Liver (tissue), 9 donors: Measurements from ENCODE around the gene CACNB1. TPM values are rescaled to one million over a fixed set of nuclear protein-coding genes. Genes with fewer than 3 reads are reported as not detected.
"Not testable (repeated sequence)": the region's sequence is repeated elsewhere in the genome, so short reads cannot be mapped to it uniquely, and the experiment has no call there.

Source experiments
- DNase-seq: peaks from one replicate; pipeline ENCODE4 v3.0.0-alpha.2; 2017; ENCODE audit warnings: low spot score
- H3K27ac ChIP-seq, 2 donors: one replicate each; pipeline ENCODE4 v1.7.0; 2013; ENCODE audit warnings: inconsistent platforms in 2 of 2, low read length in 2 of 2, control low read depth in 1 of 2, low read depth in 1 of 2, mild to moderate bottlenecking in 1 of 2
- H3K27me3 ChIP-seq, 4 donors: one replicate each; pipeline versions ENCODE4 v1.6.1 to v1.7.0; 2013; ENCODE audit warnings: low read length in 3 of 4, inconsistent platforms in 1 of 4, mild to moderate bottlenecking in 1 of 4, moderate library complexity in 1 of 4; ENCODE audit not compliant: control insufficient read depth in 4 of 4, insufficient read depth in 4 of 4
- H3K36me3 ChIP-seq, 4 donors: one replicate each; pipeline versions ENCODE4 v1.6.1 to v1.7.0; 2013; ENCODE audit warnings: low read length in 3 of 4, mild to moderate bottlenecking in 3 of 4, low read depth in 1 of 4, moderate library complexity in 1 of 4; ENCODE audit not compliant: control insufficient read depth in 4 of 4, insufficient read depth in 3 of 4
- H3K4me1 ChIP-seq, 4 donors: one replicate each; pipeline versions ENCODE4 v1.6.1 to v1.7.0; 2013; ENCODE audit warnings: low read length in 3 of 4, mild to moderate bottlenecking in 3 of 4, moderate library complexity in 1 of 4; ENCODE audit not compliant: control insufficient read depth in 4 of 4, insufficient read depth in 4 of 4
- H3K4me3 ChIP-seq, 3 donors: one replicate each; pipeline versions ENCODE4 v1.6.1 to v1.7.0; 2013; ENCODE audit warnings: low read length in 3 of 3, control low read depth in 1 of 3, low read depth in 1 of 3, mild to moderate bottlenecking in 1 of 3
- H3K9ac ChIP-seq, 2 donors: one replicate each; pipeline ENCODE4 v1.7.0; 2013; ENCODE audit warnings: low read length in 2 of 2, mild to moderate bottlenecking in 2 of 2, moderate library complexity in 2 of 2, control low read depth in 1 of 2, low read depth in 1 of 2
- H3K9me3 ChIP-seq, 4 donors: one replicate each; pipeline versions ENCODE4 v1.6.1 to v1.7.0; 2013; ENCODE audit warnings: low read length in 3 of 4; ENCODE audit not compliant: control insufficient read depth in 4 of 4
- ATF3 ChIP-seq: IDR thresholded peaks from 2 replicates; pipeline ENCODE4 v1.6.1; 2016; ENCODE audit warnings: antibody characterized with exemption
- CTCF ChIP-seq: fragments of 150-350 bp; IDR thresholded peaks from 2 replicates; pipeline ENCODE4 v1.5.1; 2017; ENCODE audit warnings: improper control_type of control experiment, low read depth, low read length; ENCODE audit not compliant: missing input control
- EGR1 ChIP-seq, 2 donors: IDR thresholded peaks; 2 replicates each; pipeline ENCODE4 v1.6.1; 2016 to 2018; ENCODE audit warnings: antibody characterized with exemption in 2 of 2, low read depth in 2 of 2
- FOXA1 ChIP-seq: IDR thresholded peaks from 2 replicates; pipeline ENCODE4 v1.6.1; 2016; ENCODE audit warnings: antibody characterized with exemption
- FOXA2 ChIP-seq: IDR thresholded peaks from 2 replicates; pipeline ENCODE4 v1.6.1; 2016; ENCODE audit warnings: antibody characterized with exemption
- GABPA ChIP-seq, 2 donors: IDR thresholded peaks in 1 of 2; conservative IDR thresholded peaks in 1 of 2; 2 replicates each; pipeline ENCODE4 v1.6.1; 2016; ENCODE audit warnings: antibody characterized with exemption in 2 of 2, mild to moderate bottlenecking in 1 of 2, moderate library complexity in 1 of 2
- HNF4A ChIP-seq, 2 donors: conservative IDR thresholded peaks; 2 replicates each; pipeline ENCODE4 v1.6.1; 2016; ENCODE audit warnings: antibody characterized with exemption in 2 of 2, mild to moderate bottlenecking in 2 of 2
- HNF4G ChIP-seq: IDR thresholded peaks from 2 replicates; pipeline ENCODE4 v1.6.1; 2016; ENCODE audit warnings: antibody characterized with exemption
- JUND ChIP-seq, 2 donors: IDR thresholded peaks; 2 replicates each; pipeline ENCODE4 v1.6.1; 2016; ENCODE audit warnings: antibody characterized with exemption in 2 of 2
- NR2F2 ChIP-seq: IDR thresholded peaks from 2 replicates; pipeline ENCODE4 v1.6.1; 2016; ENCODE audit warnings: antibody characterized with exemption
- RAD21 ChIP-seq, 2 donors: IDR thresholded peaks; 2 replicates each; pipeline ENCODE4 v1.6.1; 2016; ENCODE audit warnings: antibody characterized with exemption in 2 of 2, mild to moderate bottlenecking in 2 of 2
- RXRA ChIP-seq, 2 donors: IDR thresholded peaks; 2 replicates each; pipeline ENCODE4 v1.6.1; 2017 to 2018; ENCODE audit warnings: antibody characterized with exemption in 2 of 2, mild to moderate bottlenecking in 1 of 2
- SP1 ChIP-seq: IDR thresholded peaks from 2 replicates; pipeline ENCODE4 v1.6.1; 2018; ENCODE audit warnings: antibody characterized with exemption, mild to moderate bottlenecking
- TAF1 ChIP-seq: conservative IDR thresholded peaks from 2 replicates; pipeline ENCODE4 v1.6.1; 2016; ENCODE audit warnings: antibody characterized with exemption, mild to moderate bottlenecking
- YY1 ChIP-seq: IDR thresholded peaks from 2 replicates; pipeline ENCODE4 v1.6.1; 2016; ENCODE audit warnings: antibody characterized with exemption, mild to moderate bottlenecking
- ZBTB33 ChIP-seq: IDR thresholded peaks from 2 replicates; pipeline ENCODE4 v1.6.1; 2016; ENCODE audit warnings: antibody characterized with exemption
- WGBS: extraction: QIAGEN DNeasy Blood & Tissue Kit; methylation state at CpG from one replicate; pipeline ENCODE4 v1.1.7; 2013; 5-methylcytosine and 5-hydroxymethylcytosine counted together
- polyA plus RNA-seq, 2 donors: library from polyadenylated mRNA; stranded (reverse) in 1 of 2; unstranded in 1 of 2; fragments of 200-250 nt in 1 of 2; fragments of >200 nt in 1 of 2; fragmentation: Nextera tagmentation in 1 of 2; extraction: Ambion mirVana in 1 of 2; gene quantifications; one replicate each; pipeline versions ENCODE4 v1.2.1 to v1.2.3, GENCODE V29; 2013 to 2015
- total RNA-seq, 2 donors: library from RNA; depleted of rRNA; stranded (reverse); fragments of >200 nt; gene quantifications; one replicate each; pipeline ENCODE4 v1.2.3, GENCODE V29; 2014
- TF ChIP-seq, protein P1 (sequence below): IDR thresholded peaks from 2 replicates; pipeline ENCODE4 v1.6.1; 2016; ENCODE audit warnings: antibody characterized with exemption
- TF ChIP-seq, protein P2 (sequence below): IDR thresholded peaks from 2 replicates; pipeline ENCODE4 v1.6.1; 2016; ENCODE audit warnings: antibody characterized with exemption, mild to moderate bottlenecking
- donor health status: healthy.
- donor health status: healthy.
- donor health status: healthy.
- donor health status: healthy.
- donor health status: healthy.

Gene CACNB1
- total and polyA plus RNA-seq, 4 donors = 0.05 to 1.3 (median 0.26) TPM

DNA sequence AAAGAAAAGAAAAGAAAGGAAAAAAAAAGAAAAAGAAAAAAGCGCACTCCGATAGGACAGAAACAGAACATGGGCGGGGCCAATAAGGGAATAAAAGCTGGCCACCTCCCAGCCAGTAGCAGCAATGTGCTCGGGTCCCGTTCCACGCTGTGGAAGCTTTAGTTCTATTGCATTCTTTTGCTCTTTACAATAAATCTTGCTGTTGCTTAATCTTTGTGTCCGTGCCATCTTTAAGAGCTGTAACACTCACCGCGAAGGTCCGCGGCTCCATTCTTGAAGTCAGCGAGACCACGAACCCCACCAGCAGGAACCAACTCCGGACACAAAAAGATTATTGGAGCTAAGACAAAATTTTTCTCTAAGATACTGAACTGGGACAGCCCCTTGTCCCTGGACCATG, 28.4 kb downstream of the CACNB1 start (continued):
- TF ChIP-seq ZBTB33 = no peak

GRCh38 chr17:39168503-39168902, 29.0 kb downstream of the CACNB1 start:
- H3K4me1 ChIP-seq, DNase-seq, H3K36me3 ChIP-seq, H3K9ac ChIP-seq, H3K4me3 ChIP-seq, H3K27me3 ChIP-seq, H3K27ac ChIP-seq, H3K9me3 ChIP-seq: not testable (repeated sequence)
- WGBS = 94% methylated on average over 10 of the region's 10 CpGs

- H3K4me3 ChIP-seq = no peak overlapping the region
- peaks cover 5 to 9% (median 6%) of the 10 kb centered on the region in 4 donors for H3K4me1 ChIP-seq
- DNase-seq = no peak
- no peaks in the 10 kb centered on the region for H3K9me3 ChIP-seq
- no peaks in the 10 kb centered on the region for H3K36me3 ChIP-seq
- H3K9ac ChIP-seq = no peak overlapping the region
- peaks cover 0 to 3% (median 1%) of the 10 kb centered on the region in 4 donors for H3K27me3 ChIP-seq
- TF ChIP-seq SP1 (no peak), YY1 (no peak), GABPA (IDR thresholded peaks at IDR 0.05 in 1 of 2, conservative IDR thresholded peaks at IDR 0.05 in 1 of 2) (no peak), HNF4G (no peak), CTCF (no peak), FOXA1 (no peak), RXRA (IDR thresholded peaks at IDR 0.05) (no peak), ATF3 (no peak), TAF1 (no peak), RAD21 (IDR thresholded peaks at IDR 0.05) (no peak), NR2F2 (no peak), ZBTB33 (no peak), HNF4A (conservative IDR thresholded peaks at IDR 0.05) (no peak), EGR1 (IDR thresholded peaks at IDR 0.05; ENCODE audit: low read depth in 2 of 2) (no peak), FOXA2 (no peak), JUND (IDR thresholded peaks at IDR 0.05) (no peak)
- TF ChIP-seq, protein P1, sequence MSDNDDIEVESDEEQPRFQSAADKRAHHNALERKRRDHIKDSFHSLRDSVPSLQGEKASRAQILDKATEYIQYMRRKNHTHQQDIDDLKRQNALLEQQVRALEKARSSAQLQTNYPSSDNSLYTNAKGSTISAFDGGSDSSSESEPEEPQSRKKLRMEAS = no peak
- TF ChIP-seq, protein P2, sequence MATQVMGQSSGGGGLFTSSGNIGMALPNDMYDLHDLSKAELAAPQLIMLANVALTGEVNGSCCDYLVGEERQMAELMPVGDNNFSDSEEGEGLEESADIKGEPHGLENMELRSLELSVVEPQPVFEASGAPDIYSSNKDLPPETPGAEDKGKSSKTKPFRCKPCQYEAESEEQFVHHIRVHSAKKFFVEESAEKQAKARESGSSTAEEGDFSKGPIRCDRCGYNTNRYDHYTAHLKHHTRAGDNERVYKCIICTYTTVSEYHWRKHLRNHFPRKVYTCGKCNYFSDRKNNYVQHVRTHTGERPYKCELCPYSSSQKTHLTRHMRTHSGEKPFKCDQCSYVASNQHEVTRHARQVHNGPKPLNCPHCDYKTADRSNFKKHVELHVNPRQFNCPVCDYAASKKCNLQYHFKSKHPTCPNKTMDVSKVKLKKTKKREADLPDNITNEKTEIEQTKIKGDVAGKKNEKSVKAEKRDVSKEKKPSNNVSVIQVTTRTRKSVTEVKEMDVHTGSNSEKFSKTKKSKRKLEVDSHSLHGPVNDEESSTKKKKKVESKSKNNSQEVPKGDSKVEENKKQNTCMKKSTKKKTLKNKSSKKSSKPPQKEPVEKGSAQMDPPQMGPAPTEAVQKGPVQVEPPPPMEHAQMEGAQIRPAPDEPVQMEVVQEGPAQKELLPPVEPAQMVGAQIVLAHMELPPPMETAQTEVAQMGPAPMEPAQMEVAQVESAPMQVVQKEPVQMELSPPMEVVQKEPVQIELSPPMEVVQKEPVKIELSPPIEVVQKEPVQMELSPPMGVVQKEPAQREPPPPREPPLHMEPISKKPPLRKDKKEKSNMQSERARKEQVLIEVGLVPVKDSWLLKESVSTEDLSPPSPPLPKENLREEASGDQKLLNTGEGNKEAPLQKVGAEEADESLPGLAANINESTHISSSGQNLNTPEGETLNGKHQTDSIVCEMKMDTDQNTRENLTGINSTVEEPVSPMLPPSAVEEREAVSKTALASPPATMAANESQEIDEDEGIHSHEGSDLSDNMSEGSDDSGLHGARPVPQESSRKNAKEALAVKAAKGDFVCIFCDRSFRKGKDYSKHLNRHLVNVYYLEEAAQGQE = no peak
- WGBS = 51% methylated on average over 2 of the region's 2 CpGs
- no peak overlapping the region for H3K27ac ChIP-seq
These were observed 30.0 kb downstream of the CACNB1 start for GRCh38 chr17:39167476-39167875.
